HG03457 (cell line): ENCODE measurements around the gene CNTLN.
"Not testable (repeated sequence)": the region's sequence is repeated elsewhere in the genome, so short reads cannot be mapped to it uniquely, and the experiment has no call there.

Experiments
- ATAC-seq: cut with Tn5 transposase; IDR thresholded peaks from one replicate; pipeline ENCODE4 v1.9.1; 2021; ENCODE audit warnings: moderate number of reproducible peaks; ENCODE audit not compliant: unreplicated experiment

Gene CNTLN

GRCh38 chr9:17397166-17397728 is 262.4 kb downstream of the CNTLN start:
- not testable (repeated sequence) for ATAC-seq

DNA sequence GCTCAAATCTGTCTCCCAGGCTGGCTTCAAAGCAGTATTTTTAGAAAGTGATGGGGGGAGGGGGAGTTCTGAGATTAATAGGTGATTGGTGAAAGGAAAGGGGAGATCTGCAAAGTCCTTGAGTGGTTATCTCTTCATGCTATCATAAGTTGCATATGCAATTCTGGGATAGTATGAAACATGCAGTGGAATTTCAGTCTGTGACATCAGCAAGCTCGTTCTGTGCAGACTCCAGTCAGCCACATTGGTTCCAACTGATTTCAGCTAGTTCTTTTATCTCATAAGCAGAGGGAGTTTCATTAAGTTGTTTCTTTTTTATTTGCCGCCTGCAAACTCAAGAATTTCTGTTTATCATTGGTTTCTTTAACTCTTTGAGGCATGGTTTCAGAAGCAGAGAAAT is 263.5 kb downstream of the CNTLN start:
- no peak for ATAC-seq

- no peak for ATAC-seq
These were observed 267.0 kb downstream of the CNTLN start for GRCh38 chr9:17401858-17402257.

GRCh38 chr9:17402309-17402708 is 267.5 kb downstream of the CNTLN start:
- ATAC-seq, result no peak

GRCh38 chr9:17403539-17403938 is 268.7 kb downstream of the CNTLN start:
- no peak for ATAC-seq

DNA sequence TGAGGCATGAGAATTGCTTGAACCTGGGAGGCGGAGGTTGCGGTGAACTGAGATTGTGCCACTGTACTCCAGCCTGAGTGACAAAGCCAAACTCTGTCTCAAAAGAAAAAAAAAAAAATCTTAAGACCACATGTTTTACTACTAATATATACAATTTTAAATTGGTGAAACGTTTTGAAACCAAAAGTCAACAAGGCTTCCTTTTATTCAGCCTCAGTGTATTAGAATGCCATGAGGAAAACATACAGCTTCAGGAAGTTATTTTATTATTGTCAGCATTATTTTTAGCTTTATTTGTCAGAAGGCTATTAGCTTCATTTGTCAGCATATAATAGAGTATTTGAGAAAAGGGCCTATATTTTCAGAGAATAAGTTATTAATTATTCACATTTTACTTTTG is 280.1 kb downstream of the CNTLN start:
- ATAC-seq, result no peak

DNA sequence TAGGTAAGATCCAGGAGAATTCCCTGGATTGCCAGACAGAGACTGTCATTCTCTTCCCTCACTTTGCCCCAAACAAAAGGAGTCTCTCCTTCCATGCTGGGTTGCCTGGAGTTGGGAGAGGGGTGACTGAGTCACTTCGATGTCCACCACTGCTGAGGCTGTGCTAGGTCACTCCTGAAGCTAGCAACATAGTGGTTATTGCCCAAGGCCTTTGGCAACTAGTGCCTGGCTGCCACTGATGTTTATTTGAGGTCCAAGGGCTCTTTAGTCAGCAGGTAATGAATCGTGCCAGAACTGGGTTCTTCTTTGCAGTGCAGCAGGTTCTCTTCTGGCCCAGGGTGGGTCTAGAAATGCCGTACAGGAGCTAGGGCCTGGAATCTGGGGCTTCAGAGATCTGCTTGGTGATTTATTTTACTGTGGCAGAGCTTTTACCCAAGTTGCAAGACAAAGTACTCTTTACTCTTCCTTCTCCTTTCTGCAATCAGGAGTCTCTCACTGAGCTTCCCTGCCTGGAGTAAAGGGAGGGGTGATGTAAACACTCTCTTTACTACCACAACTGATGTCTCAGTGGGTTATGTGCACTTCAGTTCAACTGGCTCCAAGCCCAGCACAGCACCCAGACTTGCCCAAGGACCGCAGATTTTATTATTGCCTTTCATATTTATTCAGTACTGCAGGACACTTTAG is 288.3 kb downstream of the CNTLN start:
- no peak for ATAC-seq

DNA sequence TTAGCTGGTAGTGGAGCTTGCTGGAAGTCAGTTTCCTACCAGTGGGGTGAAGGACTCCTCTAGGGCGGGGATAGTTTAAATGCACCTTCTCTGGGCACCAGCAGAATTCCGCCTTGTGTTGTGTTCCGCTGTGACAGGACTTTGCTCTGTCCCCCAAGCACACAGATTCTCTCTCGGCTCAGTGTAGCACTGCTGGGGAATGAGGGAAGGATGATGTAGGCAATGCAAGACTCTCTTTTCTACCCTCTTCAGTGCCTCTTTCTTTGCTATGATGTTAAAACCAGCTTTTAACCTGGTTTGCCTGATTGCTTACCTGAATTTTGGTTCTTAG is 288.8 kb downstream of the CNTLN start:
- ATAC-seq, result no peak

DNA sequence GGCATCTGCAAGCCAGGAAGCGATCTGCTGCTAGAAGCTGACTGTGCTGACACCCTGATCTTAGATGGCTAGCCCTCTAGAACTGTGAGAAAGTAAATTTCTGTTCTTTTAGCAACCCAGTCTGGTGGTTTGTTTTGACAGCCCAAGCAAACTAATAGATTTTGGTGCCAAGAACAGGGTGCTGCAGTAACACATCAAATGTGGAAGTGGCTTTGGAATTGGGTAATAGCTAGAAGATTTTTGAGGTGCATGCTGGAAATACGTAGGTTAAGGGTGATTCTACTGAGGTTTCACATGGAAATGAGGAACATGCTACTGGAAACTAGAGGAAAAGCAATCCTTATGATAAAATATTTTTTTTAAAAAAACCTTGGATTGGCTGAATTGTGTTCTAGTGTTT is 290.5 kb downstream of the CNTLN start:
- ATAC-seq, result no peak

DNA sequence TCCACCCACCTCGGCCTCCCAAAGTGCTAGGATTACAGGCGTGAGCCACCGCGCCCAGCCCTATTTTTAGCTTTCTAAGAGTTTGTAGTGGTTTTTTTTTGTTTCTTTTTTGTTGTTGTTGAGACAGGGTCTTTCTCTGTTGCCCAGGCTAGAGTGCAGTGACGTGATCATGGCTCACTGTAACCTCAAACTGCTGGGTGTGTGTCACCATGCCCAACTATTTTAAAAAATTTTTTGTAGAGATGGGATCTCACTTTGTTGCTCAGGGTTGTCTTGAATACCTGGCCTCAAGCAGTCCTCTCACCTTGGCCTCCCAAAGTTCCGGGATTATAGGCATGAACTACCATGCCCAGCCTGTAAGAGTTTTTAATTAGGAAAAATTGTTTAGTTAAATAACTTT is 298.7 kb downstream of the CNTLN start:
- no peak for ATAC-seq

DNA sequence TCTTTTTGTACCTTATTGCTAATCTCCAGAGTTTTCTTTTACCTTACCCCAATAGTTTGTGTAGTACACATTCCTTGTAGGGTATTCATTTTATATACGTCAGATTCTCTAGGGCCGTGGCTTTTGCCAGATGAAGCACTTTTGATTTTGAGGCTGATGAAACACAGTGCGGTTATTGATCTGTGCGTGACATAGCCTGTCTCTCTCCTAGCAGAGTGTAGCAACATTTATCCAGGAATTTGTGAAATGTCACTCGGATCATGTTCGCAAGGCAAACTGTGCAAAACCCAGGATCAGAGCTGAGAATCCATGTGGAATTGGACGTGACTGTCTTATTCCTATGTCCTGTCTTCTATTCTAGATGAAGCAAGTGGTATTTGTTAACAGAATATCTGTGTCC is 302.0 kb downstream of the CNTLN start:
- no peak for ATAC-seq

DNA sequence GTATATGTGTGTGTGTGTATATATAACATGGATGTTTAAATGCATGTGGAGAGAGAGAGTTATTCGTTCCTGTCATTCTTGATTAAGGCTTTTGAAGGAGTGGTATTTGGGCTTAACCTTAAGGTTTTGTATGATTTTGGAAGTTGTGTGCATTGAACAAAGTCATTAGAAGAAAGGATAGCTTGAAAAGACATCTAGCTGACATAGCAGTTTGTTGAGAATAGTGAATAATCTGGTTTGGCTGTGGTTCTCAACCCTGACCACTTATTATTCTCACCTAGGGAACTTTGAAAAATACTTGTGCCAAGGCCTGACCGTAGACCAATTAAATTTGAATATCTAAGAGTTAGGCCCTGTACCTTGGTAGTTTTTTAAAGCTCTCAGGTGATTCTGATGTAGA is 303.0 kb downstream of the CNTLN start:
- ATAC-seq, result no peak

GRCh38 chr9:17445126-17445525 is 310.3 kb downstream of the CNTLN start:
- ATAC-seq, result not testable (repeated sequence)

- no peak for ATAC-seq
These were observed 318.9 kb downstream of the CNTLN start for GRCh38 chr9:17453751-17454150.

DNA sequence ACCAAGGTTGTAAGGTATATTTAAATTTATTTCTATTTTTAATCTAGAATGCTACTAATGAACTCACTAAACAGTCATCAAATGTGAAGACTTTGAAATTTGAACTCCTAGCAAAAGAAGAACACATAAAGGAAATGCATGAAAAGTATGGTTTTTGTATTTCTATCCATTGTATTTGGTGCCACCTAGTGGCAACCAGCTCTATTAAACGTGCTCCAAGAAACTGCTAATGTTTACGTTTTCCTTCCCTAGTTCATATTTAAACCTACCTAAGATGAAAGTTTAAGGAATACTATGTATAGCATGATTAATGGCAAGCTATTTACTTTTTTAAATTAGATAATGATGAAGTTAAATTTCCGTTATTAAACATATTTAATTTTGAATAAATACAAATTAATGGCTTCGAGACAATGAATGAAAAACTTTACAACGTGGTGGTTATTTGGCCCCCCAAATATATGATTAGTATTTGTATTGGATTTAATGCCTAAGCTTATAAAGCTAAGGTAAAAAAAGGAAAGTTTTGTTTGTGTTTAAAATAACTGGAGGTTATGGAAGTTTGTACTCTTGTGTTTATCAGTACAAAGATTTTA is 328.1 kb downstream of the CNTLN start:
- no peak for ATAC-seq

- ATAC-seq, result no peak
These were observed 335.4 kb downstream of the CNTLN start for GRCh38 chr9:17470036-17470813.

GRCh38 chr9:17472126-17472525 is 337.3 kb downstream of the CNTLN start:
- no peak for ATAC-seq

DNA sequence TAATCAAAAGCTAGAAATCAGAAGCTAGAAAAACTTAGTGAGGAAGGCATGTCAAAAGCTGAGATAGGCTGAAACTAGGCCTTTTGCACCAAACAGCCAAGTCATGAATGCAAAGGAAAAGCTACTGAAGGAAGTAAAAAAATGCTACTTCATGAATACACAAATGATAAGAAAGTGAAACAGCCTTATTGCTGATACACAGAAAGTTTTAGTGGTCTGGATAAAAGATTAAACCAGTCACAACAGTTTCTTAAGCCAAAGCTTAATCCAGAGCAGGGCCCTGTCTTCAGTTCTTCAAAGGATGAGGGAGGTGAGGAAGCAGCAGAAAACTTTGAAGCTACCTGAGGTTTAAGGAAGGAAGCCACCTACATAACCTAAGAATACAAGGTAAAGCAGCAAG is 341.6 kb downstream of the CNTLN start:
- ATAC-seq, result no peak

GRCh38 chr9:17477816-17478215 is 343.0 kb downstream of the CNTLN start:
- ATAC-seq, result no peak

DNA sequence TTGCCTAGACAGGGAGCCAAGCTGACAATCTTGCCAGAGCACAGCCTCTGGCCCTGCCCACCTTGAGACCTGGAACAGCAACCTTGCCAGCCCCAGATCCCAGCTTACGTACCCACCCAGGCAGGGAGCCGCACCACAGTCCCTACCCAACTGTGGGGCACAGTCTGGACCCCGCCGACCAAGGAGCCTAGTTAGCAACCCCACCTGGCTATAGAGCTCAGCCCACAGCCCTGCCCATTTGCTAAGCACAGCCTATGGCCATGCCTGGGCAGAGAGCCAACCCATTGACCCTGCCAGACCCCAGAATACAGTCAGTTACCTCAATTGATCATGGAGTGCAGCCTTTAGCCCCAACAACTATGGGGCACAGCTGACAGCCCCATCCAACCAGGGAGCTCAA is 346.1 kb downstream of the CNTLN start:
- no peak for ATAC-seq

DNA sequence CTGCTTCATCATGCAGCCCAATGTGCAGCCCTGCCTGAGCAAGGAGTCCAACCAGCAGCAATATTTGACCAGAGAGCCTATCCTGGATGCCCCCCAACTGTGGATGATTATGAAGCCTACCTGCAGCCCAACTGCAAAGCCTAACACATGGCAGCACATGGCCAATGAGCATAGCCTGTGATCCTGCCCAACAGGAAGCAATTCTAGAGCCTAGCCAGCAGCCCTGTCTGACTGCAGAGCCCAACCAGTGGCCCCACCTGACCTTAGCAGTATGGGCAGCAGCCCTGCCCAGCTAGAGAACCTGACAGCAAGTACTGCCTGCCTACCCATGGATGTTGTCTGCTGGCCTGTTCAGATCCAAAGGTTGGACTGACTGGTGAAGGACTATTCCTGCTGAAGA is 346.7 kb downstream of the CNTLN start:
- no peak for ATAC-seq

DNA sequence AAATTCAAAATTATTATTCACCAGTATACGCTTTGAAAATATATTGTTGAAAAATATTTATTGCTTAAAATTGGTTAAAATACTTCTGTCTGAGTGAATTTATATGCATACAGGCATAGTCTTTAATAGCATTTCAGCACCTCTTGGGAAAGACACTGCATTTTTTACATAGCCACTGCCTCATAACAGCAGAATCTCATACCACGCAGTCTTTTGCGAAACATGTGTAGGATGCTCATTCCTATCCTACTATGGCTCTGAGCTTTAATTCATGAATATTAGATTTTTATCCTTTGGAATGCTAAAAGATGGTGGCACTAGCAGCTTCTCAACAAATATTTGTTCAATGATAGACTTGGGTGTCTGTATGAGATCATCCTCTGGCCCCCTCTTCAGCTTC is 350.1 kb downstream of the CNTLN start:
- ATAC-seq, result no peak
